Activated CD4-positive, CD25-positive, alpha-beta regulatory T cell treated with anti-CD3 and anti-CD28 coated beads, Interleukin-2, amount 50 U/mL, for 72 hours (primary cell): ENCODE results near the gene CD7.
A peak's percentile ranks its signal among the peaks of the same experiment; 100 is the strongest.

Experiments used
- DNase-seq: peaks from one replicate; pipeline ENCODE4 v3.0.0; 2021

The CD7 gene

GRCh38 chr17:82328141-82328993 is 11.0 kb upstream of the CD7 start:
- no peak for DNase-seq

DNA sequence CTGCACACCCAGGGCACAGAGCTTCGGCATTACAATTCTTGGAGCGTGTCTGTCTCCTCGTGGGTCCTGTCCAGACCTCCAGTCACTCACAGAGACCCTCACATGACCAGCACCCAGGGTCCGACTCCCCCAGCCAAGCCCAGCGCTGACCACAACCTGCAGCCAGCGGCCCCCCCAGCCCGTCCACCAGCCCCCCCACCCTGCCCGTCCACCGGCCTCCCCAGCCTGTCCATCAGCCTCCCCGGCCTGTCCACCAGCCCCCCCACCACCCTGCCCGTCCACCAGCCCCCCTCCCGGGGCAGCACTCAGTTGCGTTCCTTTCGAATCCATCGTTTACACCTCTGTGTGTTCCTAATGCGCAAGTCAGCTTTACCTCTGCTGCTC is 10.3 kb upstream of the CD7 start:
- DNase-seq: no peak

DNA sequence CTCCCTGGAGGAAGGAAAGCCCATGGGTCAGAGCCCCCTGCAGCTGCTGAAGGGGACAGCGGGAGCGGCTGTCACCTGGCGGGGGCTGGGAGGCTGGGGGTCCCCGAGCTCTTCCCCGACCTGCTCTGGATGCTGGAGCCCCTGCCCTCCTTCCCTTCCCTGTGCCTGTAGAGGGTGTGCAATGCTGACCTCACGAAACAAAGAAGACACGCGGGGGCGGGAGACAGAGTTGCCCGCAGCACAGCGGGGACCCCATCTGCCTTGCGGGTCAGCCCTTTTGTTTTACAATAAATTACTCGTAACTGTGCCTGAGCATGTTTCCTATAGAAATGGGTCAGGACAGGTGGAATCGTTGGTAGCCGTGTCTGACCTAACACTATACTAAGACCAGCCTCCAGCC is 9.9 kb upstream of the CD7 start:
- DNase-seq: no peak

GRCh38 chr17:82325286-82326180 is 8.1 kb upstream of the CD7 start:
- DNase-seq: no peak

DNA sequence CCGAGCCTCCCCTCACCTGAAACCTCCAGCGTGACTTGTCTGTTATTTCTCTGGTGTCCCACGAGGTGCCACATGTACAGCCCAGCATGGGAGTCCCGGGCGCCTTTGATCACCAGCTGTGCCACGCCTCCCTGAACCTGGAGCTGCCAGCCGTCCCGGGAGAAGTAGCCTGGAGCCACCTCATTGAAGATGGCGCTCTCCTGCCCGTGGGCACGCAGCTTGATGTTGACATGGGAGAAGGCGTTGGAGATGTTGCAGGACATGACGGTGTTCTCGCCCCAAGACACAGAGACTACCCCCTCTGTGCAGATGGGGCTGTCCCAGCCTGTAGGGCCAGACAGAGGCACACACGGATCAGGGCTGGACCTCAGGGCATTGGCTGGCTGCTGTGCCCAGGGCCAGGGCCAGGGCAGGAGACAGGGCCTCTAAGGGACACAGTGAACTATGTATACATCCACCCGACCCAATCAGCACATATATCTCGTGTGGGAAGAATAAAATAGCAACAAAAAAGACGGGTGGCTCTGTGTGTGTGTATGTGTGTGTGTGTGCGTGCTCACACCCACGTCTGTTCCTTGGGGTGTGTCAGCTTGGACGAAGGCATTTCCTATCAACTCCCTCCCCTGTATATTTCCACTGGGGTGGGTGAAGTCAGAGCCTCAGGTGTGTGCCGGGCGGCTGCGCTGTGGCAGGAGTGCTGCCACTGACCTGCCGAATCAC is 7.3 kb upstream of the CD7 start:
- no peak for DNase-seq

GRCh38 chr17:82323514-82324234 is 6.3 kb upstream of the CD7 start:
- no peak for DNase-seq

- no peak for DNase-seq
These were observed 5.4 kb upstream of the CD7 start for GRCh38 chr17:82322526-82323453.

- DNase-seq: no peak
These were observed 4.6 kb upstream of the CD7 start for GRCh38 chr17:82321947-82322466.

DNA sequence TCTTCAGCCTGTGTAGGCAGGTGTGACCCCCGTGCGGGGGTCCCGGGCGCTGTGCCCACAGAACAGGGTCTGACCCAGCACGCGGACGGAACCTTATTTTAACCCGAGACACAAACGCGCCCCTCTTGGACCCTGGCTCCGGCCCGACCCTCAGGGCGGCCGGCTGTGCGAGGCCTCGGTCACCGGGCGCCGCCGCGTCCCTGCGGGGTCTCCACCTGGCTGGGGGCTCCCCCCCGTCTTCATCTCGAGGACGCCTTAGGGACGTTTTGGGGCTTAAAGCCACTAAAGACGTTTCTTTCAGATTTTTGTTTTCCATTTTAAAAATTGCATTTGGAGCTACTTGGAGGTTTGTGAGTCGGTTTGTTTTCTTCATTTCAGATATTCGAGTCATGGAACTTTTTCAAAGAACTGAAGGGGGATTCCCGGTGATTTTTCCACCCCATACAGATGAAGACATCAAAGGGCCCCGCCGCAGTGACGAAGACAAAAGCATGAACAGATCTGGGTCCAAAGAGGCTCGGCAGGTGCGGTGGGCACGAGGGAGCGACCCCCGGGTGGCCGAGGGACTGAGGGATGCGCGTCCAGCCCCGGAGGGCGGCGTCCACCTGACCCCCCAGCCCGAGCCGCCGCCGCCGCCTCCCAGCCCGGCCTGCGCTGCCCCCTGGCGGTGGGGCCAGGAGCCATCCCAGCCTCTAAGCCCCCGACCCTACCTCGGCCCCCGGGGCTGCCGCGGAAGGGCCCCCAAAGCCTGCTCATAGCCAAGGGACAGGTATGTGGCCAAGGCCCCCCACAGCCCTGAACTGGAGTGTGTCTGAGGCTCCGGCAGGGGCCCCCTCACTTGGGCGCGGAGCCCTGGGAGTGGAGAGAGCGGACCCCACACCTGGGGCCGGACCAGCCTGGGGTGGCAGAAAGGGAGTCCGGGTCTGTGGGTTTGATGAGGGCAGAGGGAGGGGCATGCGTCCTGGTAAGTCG is 3.8 kb upstream of the CD7 start:
- peak; percentile 79 for DNase-seq

GRCh38 chr17:82320140-82320840 is 2.9 kb upstream of the CD7 start:
- DNase-seq: no peak

DNA sequence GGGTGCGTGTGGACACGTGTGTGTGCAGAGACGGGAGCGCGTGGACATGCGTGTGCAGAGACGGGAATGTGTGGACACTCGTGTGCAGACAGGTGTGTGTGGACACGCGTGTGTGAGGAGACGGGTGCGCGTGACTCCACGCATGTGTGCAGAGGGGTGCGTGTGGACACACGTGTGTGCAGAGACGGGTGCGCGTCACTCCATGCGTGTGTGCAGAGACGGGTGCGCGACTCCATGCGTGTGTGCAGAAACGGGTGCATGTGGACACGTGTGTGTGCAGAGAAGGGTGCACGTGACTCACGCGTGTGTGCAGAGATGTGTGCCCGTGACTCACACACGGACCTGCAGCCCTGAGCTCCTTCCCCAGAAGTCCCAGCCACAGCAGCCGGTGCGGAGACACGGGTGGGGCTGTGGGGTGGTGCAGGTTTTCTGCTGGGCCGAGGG is 2.2 kb upstream of the CD7 start:
- DNase-seq: no peak

DNA sequence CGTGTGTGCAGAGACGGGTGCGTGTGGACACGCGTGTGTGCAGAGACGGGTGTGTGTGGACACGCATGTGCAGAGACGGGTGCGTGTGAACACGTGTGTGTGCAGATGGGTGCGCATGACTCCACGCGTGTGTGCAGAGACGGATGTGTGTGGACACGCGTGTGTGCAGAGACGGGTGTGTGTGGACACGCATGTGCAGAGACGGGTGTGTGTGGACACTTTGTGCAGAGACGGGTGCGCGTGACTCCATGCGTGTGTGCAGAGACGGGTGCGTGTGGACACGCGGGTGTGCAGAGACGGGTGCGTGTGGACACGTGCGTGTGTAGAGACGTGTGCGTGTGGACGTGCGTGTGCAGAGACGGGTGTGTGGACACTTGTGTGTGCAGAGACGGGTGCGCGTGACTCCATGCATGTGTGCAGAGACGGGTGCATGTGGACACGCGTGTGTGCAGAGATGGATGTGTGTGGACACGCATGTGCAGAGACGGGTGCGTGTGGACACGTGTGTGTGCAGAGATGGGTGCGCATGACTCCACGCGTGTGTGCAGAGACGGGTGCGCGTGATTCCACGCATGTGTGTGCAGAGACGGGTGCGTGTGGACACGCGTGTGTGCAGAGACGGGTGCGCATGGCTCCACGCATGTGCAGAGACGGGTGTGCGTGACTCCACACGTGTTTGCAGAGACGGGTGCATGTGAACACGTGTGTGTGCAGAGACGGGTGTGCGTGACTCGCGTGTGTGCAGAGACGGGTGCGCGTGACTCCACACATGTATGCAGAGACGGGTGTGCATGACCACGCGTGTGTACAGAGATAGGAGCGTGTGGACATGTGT is 1.6 kb upstream of the CD7 start:
- no peak for DNase-seq

- DNase-seq: no peak
These were observed 726 bp upstream of the CD7 start for GRCh38 chr17:82318169-82318498.

DNA sequence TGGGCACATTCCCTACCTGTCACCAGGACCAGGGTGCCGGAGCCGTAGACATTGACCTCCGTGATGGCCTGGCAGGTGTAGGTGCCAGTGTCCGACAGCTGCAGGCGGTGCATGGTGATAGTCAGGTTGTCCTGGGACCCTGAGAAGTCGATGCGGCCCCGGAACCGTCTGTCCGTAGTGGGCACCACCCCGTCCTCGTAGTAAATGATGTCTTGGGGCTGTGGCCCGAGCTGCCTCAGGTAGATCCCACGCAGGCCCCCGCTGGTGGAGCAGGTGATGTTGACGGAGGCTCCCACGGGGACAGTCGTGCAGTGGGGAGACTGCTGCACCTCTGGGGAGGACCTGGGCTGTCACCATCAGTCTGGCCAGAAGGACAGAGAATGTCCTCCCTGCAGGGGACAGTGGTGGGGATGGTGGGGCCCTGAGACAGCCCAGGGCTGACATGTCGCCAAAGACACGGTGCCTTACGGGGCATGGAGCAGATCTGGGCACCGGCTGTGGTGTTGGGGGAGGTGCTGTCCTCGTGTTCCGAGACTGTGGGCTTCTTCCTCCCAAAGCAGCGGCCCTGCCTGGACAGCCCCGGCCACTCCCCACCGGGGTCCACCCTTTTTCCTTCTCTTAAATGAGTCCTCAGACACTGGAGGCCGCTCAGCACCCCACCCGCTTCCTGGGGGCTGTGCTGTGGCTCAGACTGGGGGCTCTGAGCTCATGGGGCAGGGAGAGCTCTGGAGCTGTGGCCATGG is 586 bp downstream of the CD7 start:
- DNase-seq: no peak

DNA sequence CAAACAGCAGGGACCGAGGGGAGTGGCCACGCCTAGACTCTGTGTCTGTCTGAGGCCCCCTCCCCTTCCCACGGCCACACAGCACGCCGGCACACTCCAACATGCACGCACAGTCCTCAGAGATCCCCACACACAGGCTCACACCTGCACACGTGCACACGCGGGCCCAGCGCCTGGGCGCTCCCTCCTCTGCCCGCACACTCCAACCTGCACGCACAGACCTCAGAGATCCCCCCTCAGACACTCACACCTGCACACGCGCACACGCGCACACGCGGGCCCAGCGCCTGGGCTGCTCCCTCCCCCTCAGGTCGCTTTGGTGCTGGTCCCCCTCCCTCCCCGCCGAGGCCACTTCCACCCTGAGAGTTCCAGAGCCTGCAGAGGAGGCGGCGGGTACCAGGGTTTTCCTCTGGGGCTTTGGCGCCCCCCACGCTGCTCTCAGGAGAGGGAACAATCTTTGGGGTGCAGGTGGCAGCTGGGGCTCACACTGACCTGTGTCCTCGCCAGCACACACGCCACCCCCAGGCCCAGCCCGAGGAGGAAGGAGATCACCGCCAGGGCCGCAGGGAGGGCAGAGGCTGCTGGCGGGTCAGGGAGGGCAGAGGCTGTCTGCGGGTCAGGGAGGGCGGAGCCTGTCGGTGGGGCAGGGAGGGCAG is 1.6 kb downstream of the CD7 start:
- no peak for DNase-seq

- no peak for DNase-seq
These were observed 2.4 kb downstream of the CD7 start for GRCh38 chr17:82314727-82315605.
